Gastrocnemius medialis (tissue), 4 donors: Measurements from ENCODE around the gene CBLIF.

ENCODE experiments used
- POLR2A ChIP-seq, 2 donors: fragments of 450-650 bp; IDR thresholded peaks; one replicate each; pipeline ENCODE4 v1.6.1; 2017; ENCODE audit warnings: antibody characterized with exemption in 2 of 2, mild to moderate bottlenecking in 2 of 2, moderate library complexity in 2 of 2
- TF ChIP-seq, protein P1 (sequence below), 5 experiments: fragments of 450-650 bp in 3 of 5; fragments of 200-600 bp in 2 of 5; sonication (generic) in 2 of 5; IDR thresholded peaks in 4 of 5; conservative IDR thresholded peaks in 1 of 5; 1 replicate in 4 of 5; 2 replicates in 1 of 5; pipeline ENCODE4 v1.5.1; 2016 to 2019; ENCODE audit warnings: antibody characterized with exemption in 5 of 5, mild to moderate bottlenecking in 3 of 5, moderate library complexity in 3 of 5

DNA sequence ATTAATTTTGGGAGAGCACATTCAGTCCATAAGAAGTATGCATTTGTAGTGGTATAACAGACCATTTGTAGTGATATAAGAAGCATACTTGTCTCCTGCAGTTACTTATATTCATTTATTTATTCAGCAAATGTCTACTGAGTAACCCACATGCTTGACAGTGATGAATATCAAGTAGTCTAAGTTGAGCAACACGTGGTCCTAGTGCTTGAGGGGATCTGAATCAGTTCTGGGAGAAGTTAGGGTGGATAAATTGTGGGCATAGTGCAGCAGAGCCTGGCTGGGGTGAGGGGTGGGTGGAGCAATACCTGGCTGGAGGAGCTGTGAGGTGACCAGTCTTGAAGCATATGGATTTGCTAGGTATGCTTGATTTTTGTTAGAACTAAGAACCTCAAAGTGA, 65.8 kb downstream of the CBLIF start:
- TF ChIP-seq, protein P1, sequence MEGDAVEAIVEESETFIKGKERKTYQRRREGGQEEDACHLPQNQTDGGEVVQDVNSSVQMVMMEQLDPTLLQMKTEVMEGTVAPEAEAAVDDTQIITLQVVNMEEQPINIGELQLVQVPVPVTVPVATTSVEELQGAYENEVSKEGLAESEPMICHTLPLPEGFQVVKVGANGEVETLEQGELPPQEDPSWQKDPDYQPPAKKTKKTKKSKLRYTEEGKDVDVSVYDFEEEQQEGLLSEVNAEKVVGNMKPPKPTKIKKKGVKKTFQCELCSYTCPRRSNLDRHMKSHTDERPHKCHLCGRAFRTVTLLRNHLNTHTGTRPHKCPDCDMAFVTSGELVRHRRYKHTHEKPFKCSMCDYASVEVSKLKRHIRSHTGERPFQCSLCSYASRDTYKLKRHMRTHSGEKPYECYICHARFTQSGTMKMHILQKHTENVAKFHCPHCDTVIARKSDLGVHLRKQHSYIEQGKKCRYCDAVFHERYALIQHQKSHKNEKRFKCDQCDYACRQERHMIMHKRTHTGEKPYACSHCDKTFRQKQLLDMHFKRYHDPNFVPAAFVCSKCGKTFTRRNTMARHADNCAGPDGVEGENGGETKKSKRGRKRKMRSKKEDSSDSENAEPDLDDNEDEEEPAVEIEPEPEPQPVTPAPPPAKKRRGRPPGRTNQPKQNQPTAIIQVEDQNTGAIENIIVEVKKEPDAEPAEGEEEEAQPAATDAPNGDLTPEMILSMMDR (IDR thresholded peaks at IDR 0.05 in 4 of 5, conservative IDR thresholded peaks at IDR 0.05 in 1 of 5): no peak
- no peak for TF ChIP-seq POLR2A (IDR thresholded peaks at IDR 0.05)
